Body of pancreas (tissue), 4 donors: ENCODE results near the gene LRRFIP2.

Experiments
- POLR2A ChIP-seq, 3 donors: fragments of 450-650 bp; IDR thresholded peaks; one replicate each; pipeline ENCODE4 v1.6.1; 2016; ENCODE audit warnings: antibody characterized with exemption in 3 of 3, mild to moderate bottlenecking in 2 of 3
- TF ChIP-seq, protein P1 (sequence below), 7 experiments: fragments of 450-650 bp in 4 of 7; fragments of 200-600 bp in 3 of 7; sonication (generic) in 3 of 7; IDR thresholded peaks; one replicate each; pipeline ENCODE4 v1.5.1; 2016 to 2019; ENCODE audit warnings: antibody characterized with exemption in 7 of 7

DNA sequence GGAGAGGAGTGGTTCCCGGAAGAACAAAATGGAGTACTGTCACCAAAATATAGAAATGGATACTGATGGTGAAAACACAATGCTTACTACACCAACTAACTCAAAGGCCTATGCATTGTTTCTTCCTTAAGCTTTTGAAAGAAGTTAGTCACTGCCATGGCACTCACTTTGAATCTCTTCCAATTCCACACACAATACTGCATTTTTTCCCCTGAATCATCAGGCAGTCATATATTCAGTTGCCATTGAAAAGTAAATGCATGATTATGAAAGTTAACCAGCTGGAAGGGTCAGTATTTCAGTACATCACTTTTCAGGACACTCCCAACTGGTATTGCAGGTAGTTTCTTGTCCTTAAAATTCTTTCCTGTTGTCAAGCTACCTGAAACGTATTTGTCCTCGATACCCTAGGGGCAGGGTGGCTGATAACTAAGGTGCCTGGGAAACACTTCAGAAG is 9.0 kb upstream of the LRRFIP2 start:
- TF ChIP-seq, protein P1, sequence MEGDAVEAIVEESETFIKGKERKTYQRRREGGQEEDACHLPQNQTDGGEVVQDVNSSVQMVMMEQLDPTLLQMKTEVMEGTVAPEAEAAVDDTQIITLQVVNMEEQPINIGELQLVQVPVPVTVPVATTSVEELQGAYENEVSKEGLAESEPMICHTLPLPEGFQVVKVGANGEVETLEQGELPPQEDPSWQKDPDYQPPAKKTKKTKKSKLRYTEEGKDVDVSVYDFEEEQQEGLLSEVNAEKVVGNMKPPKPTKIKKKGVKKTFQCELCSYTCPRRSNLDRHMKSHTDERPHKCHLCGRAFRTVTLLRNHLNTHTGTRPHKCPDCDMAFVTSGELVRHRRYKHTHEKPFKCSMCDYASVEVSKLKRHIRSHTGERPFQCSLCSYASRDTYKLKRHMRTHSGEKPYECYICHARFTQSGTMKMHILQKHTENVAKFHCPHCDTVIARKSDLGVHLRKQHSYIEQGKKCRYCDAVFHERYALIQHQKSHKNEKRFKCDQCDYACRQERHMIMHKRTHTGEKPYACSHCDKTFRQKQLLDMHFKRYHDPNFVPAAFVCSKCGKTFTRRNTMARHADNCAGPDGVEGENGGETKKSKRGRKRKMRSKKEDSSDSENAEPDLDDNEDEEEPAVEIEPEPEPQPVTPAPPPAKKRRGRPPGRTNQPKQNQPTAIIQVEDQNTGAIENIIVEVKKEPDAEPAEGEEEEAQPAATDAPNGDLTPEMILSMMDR (IDR thresholded peaks at IDR 0.05), result no peak
- no peak for TF ChIP-seq POLR2A (IDR thresholded peaks at IDR 0.05)
